GM18502 (cell line): ENCODE data around the gene CACNB2.

ENCODE experiments used
- ATAC-seq: cut with Tn5 transposase; IDR thresholded peaks from one replicate; pipeline ENCODE4 v1.9.1; 2021; ENCODE audit warnings: mild to moderate bottlenecking; ENCODE audit not compliant: unreplicated experiment, poor library complexity

The CACNB2 gene

GRCh38 chr10:18369859-18370473 lies 229.7 kb downstream of the CACNB2 start:
- no peak for ATAC-seq

DNA sequence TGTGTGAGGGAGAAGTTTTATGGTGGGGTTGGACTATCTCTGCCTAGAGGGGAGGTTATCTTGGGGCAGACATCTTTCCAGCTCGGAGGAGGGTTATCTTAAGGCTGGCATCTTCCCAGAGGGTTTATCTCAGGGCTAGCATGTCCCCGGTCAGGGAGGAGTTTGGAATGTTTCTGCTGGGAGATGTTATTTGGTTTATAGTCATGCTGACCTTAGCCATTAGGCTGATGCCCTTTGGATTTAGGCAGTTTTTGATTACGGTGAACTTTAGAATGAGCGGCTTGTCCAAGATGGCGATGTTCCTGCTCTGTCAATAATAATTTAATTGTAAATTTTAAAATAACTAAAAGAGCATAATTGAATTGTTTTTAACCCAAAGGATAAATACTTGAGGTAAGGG lies 236.4 kb downstream of the CACNB2 start:
- ATAC-seq, result no peak

- no peak for ATAC-seq
Observed at GRCh38 chr10:18377898-18378297, 237.7 kb downstream of the CACNB2 start.

DNA sequence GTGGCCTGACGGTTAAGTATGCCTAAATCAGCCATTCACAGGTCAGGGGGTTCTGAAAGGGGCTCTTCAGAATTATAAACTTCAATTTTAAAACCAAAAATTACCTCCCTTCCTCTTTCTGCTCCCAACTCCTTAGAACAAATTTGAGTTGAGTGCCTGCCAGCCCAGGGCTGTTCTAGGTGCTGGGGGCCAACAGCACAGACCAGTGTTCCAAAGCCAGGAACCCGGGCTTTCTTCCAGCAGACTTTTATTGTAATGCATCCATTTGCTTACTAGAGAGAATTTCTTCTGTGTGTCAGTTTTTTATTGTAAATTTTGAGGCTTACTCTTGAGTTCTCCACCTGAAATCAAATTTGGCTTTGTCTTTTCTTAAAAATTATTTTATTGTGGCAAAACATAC lies 238.5 kb downstream of the CACNB2 start:
- no peak for ATAC-seq

DNA sequence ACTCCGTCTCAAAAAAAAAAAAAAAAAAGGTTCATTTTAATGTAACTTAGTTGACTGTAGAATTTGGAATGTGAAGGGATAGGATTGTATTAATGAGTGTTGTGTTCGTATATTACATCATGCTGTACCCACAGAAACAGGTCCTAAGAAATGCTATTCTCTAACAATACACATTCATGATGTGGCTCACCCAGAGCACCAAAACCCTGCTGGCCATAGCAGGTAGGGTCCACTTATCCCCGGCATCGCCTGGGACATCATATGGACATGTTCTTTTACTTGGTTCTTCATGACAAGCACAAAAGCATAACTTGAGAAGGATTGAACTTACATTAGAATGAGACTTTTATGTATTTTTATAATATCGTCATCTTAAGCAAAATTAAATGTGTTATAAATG lies 241.5 kb downstream of the CACNB2 start:
- no peak for ATAC-seq

GRCh38 chr10:18397906-18398305 lies 257.7 kb downstream of the CACNB2 start:
- ATAC-seq, result no peak

DNA sequence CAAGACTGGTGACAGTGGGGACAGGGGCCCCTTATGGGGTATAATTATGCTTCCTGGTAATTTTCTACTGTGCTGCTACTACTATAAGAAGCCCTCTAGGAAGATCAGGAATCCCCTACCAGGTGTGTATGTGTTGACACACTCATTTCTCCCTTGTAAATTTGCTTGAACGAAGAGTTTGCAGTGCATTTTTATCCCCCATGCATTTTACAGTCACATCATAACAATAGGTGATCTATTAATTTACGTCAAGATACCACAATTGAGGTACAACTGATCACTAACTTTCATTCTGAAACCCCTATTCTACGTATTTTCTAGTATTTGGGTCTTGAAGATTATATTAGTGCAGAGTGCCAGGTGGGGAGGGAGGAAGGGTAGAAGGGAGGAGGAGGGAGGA lies 258.9 kb downstream of the CACNB2 start:
- peak; percentile 47 for ATAC-seq

- ATAC-seq, result peak; percentile 67
Observed at GRCh38 chr10:18400201-18400905, 260.1 kb downstream of the CACNB2 start.

DNA sequence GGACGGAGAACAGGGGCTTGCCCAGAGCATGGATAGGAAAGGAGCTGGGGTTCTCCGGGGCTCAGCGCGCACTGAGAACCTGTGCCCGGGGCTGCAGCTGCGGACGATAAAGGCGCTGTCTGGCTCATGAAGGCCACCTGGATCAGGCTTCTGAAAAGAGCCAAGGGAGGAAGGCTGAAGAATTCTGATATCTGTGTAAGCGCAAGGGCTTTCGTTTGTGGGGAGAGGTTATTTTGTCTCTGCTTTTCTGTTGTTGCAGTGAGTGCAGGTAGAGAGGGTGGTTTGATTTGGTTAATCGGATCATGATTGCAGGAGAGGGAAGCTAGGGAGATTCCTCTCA lies 260.7 kb downstream of the CACNB2 start:
- ATAC-seq, result no peak

DNA sequence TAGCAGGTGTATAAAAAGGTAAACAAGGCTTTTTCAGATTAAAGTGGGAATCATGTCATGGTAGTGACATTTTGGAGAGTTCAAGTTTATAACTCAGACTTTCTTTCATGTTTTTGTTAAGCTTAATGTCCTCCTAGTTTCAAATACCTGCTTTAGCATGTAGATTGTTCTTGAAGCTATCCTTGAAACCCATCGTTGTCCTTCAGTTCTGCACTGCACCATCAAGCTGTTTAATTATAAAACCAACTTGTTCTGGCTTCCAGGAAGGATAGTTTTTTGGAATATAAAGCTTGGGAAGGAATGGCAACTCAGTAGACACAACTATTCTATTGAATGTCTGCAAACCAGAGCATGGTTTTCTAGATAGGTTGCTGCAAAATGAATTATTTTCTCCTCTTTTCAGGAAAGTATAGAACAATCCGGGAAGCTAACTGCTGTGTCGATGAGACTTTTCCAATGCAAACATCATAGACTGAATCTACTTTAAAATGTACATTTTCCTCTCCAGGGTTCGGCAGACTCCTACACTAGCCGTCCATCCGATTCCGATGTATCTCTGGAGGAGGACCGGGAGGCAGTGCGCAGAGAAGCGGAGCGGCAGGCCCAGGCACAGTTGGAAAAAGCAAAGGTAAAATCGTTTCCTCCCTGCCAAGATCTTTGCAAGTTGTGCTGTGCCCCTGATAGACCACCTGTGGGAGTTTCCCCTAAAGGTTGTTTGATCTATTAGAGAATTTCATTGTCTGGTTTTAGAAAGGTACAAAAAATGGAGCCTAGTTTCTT lies 261.4 kb downstream of the CACNB2 start:
- ATAC-seq, result no peak

- no peak for ATAC-seq
Observed at GRCh38 chr10:18402853-18403252, 262.6 kb downstream of the CACNB2 start.

GRCh38 chr10:18404530-18404929 lies 264.3 kb downstream of the CACNB2 start:
- ATAC-seq, result no peak

DNA sequence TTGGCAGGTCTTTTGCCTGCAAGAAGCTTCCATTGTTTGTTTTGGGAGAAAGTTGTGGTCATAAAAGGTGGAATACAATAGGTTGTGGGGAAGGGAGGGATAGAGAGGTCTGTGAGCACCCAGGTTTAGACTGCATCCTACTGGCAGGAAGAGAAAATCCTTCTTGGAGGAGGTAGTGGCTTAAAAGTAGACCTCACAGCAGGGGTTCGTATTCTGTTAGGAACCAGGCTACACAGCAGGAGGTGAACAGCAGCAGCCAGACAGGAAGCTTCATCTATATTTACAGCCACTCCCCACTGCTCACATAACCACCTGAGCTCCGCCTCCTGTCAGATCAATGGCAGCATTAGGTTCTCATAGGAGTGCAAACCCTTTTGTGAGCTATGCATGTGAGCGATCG lies 265.9 kb downstream of the CACNB2 start:
- ATAC-seq, result no peak

- peak; percentile 44 for ATAC-seq
Observed at GRCh38 chr10:18409599-18410397, 269.6 kb downstream of the CACNB2 start.

DNA sequence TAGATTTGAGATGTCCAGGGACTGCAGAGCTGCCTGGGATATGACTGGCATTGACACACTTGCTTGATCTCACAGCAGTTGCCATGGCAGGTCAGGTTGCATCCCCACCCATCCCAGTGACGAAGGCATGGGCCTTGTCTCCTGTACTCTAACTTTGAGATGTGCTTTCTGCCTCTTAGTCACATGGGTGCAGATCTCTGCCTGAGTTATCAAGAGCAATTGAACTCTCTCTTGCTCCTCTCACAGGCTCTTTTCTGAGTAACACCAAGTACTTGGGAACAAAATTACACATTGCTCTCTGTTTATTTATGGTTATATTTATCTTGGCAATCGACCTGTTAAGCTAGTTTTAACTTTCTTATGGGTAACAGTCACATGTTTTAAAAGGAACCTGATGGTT lies 273.8 kb downstream of the CACNB2 start:
- ATAC-seq, result no peak

DNA sequence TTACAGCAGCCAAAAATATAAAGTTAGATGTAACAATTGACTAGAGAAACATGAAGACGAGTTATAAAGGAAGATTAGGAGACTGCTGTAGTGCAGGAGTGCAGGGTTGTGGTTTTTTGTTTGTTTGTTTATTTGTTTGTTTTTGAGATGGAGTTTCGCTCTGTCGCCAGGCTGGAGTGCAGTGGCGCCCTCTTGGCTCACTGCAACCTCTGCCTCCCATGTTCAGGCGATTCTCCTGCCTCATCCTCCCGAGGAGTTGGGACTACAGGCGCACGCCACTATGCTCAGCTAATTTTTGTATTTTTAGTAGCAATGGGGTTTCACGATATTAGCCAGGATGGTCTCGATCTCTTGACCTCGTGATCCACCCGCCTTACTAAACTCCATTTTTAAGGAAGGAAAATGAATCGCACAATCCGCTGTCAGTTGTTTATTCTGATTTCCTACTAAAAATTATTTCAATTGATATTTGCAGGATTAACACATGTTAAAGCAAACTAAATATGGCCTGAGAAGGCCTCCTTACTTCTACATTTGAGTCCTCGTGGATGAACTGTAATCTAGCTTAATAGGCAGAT lies 277.8 kb downstream of the CACNB2 start:
- ATAC-seq, result no peak

- peak; percentile 66 for ATAC-seq
Observed at GRCh38 chr10:18418541-18419215, 278.5 kb downstream of the CACNB2 start.

DNA sequence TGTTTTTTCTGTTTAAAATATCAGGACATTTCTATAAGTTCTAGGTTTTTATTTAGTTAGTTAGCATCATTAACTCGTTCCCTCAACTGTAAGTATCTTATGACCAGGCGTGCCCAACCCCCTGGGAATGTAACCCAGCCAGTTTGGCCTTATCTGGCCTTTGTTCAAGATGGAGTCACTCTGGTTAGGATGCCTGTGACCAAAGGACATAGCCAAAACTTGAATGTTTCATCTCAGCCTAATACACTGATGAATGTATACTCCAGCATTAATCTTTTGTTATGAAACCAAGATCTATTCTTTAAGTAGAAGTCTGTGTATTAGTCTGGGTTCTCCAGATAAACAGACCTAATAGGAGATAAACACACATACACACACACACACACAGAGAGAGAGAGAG lies 279.7 kb downstream of the CACNB2 start:
- ATAC-seq, result no peak

DNA sequence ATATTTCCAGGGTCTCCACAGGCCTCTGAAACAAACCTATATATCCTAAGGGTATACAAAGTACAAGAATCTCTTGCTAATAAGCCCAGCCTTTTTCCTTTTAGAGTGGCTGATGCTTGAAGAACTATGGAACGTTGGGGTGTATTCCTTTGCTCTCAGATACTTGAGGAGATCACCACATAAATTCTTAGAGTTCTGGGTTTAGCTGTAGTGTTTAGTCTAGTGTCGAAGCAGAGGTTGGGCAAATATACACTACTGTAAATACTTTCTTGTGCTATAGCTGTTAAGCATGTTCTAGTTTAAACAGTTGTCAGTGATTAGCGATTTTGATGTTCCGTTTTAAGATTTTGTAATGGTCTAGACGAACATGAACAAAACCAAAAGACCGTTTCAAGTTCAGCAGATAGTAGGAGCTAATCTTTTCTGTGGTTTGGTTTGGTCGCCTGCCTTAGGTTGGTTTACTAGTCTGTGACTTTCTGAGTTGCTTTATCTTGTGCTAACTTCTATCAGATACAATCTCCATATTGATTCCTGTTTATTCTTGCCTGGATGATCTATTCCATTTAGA lies 281.6 kb downstream of the CACNB2 start:
- no peak for ATAC-seq
